Adrenal gland (tissue), 12 donors: ENCODE measurements around the gene PXYLP1. TPM values are rescaled to one million over a fixed set of nuclear protein-coding genes. Genes with fewer than 3 reads are reported as not detected.

Experiments
- DNase-seq, 7 donors: peaks; one replicate each; pipeline ENCODE4 v3.0.0-alpha.2; 2019 to 2020
- H3K27ac ChIP-seq, 5 donors: fragments of 200-600 bp; sonication (generic) in 4 of 5; 1 replicate in 3 of 5; 2 replicates in 2 of 5; pipeline versions ENCODE4 v1.5.1 to v1.8.0; 2016 to 2020; ENCODE audit warnings: mild to moderate bottlenecking in 1 of 5
- H3K27me3 ChIP-seq: fragments of 200-600 bp; 2 replicates; pipeline ENCODE4 v1.8.0; 2021
- H3K36me3 ChIP-seq, 2 donors: fragments of 200-600 bp; replicated peaks in 1 of 2; 1 replicate in 1 of 2; 2 replicates in 1 of 2; pipeline versions ENCODE4 v1.5.1 to v1.8.0; 2018 to 2022
- H3K4me1 ChIP-seq, 2 donors: fragments of 200-600 bp; replicated peaks in 1 of 2; 1 replicate in 1 of 2; 2 replicates in 1 of 2; pipeline versions ENCODE4 v1.5.1 to v1.8.0; 2018 to 2021
- H3K4me3 ChIP-seq, 4 donors: fragments of 200-600 bp; sonication (generic) in 3 of 4; one replicate each; pipeline ENCODE4 v1.5.1; 2016 to 2018
- H3K9me3 ChIP-seq, 3 donors: fragments of 200-600 bp; sonication (generic) in 1 of 3; replicated peaks in 1 of 3; 1 replicate in 2 of 3; 2 replicates in 1 of 3; pipeline versions ENCODE4 v1.5.1 to v1.8.0; 2016 to 2021
- POLR2A ChIP-seq, 2 donors: fragments of 450-650 bp; IDR thresholded peaks; one replicate each; pipeline ENCODE4 v1.6.1; 2017; ENCODE audit warnings: antibody characterized with exemption in 2 of 2, mild to moderate bottlenecking in 2 of 2, moderate library complexity in 1 of 2
- WGBS, 4 donors: extraction: QIAGEN DNeasy Blood & Tissue Kit in 2 of 4; methylation state at CpG; one replicate each; pipeline versions ENCODE4 v1.1.5 to v1.1.7; 2013 to 2017; 5-methylcytosine and 5-hydroxymethylcytosine counted together
- intact Hi-C, 2 donors: fragments of 100-400 bp; cut with DNase I; formaldehyde crosslinking; loops; one replicate each; pipeline versions ENCODE4 v1.14.1 to v1.15.0; 2022 to 2023
- polyA plus RNA-seq, 3 donors: library from polyadenylated mRNA; stranded (reverse); fragments of 200-250 nt in 2 of 3; fragments of 350-450 nt in 1 of 3; fragmentation: Illumina TruSeq in 1 of 3; extraction: RNeasy Lipid Tissue Mini Kit (QIAGEN cat#74804) in 1 of 3; gene quantifications; one replicate each; pipeline ENCODE4 v1.2.3, GENCODE V29; 2013 to 2014
- total RNA-seq, 9 donors: library from RNA; depleted of rRNA in 4 of 9; stranded (reverse); fragments of >200 nt in 4 of 9; fragments of 120-200 nt in 1 of 9; fragmentation: NEBNext Ultra II Directional in 1 of 9; extraction: Animal tissue kit (Norgen Biotek cat#: 25700) in 1 of 9; gene quantifications; one replicate each; pipeline versions ENCODE4 v1.1.0 to v1.2.4, GENCODE V29; 2013 to 2023
- TF ChIP-seq, protein P1 (sequence below), 6 experiments: fragments of 450-650 bp in 4 of 6; fragments of 200-600 bp in 2 of 6; sonication (generic) in 1 of 6; IDR thresholded peaks; 1 replicate in 5 of 6; 2 replicates in 1 of 6; pipeline versions ENCODE4 v1.5.1 to v1.8.0; 2016 to 2021; ENCODE audit warnings: antibody characterized with exemption in 6 of 6, mild to moderate bottlenecking in 2 of 6, moderate library complexity in 1 of 6
- donor health status: healthy with polysubstance abuse.
- donor health status: Bipolar disorder and iron deficiency.
- donor health status: DM: yes; HTN: yes; CAD: no.
- donor health status: DM: no; HTN: no; CAD: no.
- donor health status: DM: no; HTN: no; CAD: no.
- donor health status: DM: yes; HTN: yes; CAD: no.

Gene PXYLP1
- total and polyA plus RNA-seq, 12 donors: 5.5 to 22.7 (median 8.1) TPM

DNA sequence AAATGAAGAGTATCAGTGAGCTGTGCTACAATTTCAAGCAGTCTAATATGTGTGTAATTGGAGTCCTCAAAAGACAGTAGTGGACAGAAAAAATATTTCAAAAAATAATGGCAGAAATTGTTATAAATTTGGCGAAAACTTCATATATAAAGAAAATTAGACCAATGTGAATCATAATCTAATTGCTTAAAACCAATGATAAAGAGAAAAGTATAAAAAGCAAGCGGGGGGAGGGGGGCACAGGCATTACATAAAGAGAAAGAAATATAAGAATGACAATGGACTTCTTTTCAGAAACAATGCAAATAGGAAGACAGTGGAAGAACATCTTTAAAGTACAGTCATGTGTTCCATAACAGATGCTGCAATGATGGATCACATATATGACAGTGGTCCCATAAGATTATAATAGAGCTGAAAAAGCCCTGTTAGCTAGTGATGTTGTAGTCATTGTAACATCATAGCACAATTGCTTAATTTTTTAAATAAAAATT, 7.9 kb upstream of the PXYLP1 start:
- Histone ChIP-seq H3K9me3 (peaks cover 0 to 5% (median 0%) of the 10 kb centered on the region in 3 donors), H3K4me1 (no peaks in the 10 kb centered on the region), H3K27ac (no peak overlapping the region), H3K4me3 (no peak overlapping the region), H3K36me3 (no peaks in the 10 kb centered on the region), H3K27me3 (no peaks in the 10 kb centered on the region)
- intact Hi-C loops: no loop called here
- DNase-seq: no peak
- 88 to 96% (median 91%) methylated on average over 2 of the region's 2 CpGs for whole genome bisulfite sequencing, 4 donors
- TF ChIP-seq, protein P1, sequence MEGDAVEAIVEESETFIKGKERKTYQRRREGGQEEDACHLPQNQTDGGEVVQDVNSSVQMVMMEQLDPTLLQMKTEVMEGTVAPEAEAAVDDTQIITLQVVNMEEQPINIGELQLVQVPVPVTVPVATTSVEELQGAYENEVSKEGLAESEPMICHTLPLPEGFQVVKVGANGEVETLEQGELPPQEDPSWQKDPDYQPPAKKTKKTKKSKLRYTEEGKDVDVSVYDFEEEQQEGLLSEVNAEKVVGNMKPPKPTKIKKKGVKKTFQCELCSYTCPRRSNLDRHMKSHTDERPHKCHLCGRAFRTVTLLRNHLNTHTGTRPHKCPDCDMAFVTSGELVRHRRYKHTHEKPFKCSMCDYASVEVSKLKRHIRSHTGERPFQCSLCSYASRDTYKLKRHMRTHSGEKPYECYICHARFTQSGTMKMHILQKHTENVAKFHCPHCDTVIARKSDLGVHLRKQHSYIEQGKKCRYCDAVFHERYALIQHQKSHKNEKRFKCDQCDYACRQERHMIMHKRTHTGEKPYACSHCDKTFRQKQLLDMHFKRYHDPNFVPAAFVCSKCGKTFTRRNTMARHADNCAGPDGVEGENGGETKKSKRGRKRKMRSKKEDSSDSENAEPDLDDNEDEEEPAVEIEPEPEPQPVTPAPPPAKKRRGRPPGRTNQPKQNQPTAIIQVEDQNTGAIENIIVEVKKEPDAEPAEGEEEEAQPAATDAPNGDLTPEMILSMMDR (IDR thresholded peaks at IDR 0.05): no peak
- no peak for TF ChIP-seq POLR2A (IDR thresholded peaks at IDR 0.05)

DNA sequence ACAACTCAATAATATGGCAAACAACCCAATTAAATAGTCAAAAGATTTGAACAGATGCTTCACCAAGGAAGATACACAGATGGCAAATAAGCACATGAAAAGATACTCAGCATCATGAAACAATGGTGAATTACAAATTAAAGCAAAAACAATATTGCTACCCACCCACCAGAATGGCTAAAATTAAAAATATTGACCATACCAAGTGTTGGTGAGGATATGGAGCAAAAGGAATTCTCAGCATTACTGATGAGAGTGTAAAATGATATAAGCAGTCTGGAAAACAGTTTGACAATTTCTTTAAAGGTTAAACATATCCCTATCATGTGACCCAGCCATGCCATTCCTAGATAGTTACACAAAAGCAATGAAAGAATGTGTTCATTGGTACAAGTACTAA, 5.7 kb upstream of the PXYLP1 start:
- intact Hi-C loops: no loop called here
- no peaks in the 10 kb centered on the region for H3K27me3 ChIP-seq
- no peak for TF ChIP-seq POLR2A (IDR thresholded peaks at IDR 0.05)
- TF ChIP-seq, protein P1 (IDR thresholded peaks at IDR 0.05): no peak
- H3K27ac ChIP-seq: no peak overlapping the region
- no peak for DNase-seq
- no peak overlapping the region for H3K4me3 ChIP-seq
- H3K4me1 ChIP-seq: peaks cover 0 to 7% of the 10 kb centered on the region in 2 donors
- peaks cover 0 to 5% (median 0%) of the 10 kb centered on the region in 3 donors for H3K9me3 ChIP-seq
- H3K36me3 ChIP-seq: no peaks in the 10 kb centered on the region

DNA sequence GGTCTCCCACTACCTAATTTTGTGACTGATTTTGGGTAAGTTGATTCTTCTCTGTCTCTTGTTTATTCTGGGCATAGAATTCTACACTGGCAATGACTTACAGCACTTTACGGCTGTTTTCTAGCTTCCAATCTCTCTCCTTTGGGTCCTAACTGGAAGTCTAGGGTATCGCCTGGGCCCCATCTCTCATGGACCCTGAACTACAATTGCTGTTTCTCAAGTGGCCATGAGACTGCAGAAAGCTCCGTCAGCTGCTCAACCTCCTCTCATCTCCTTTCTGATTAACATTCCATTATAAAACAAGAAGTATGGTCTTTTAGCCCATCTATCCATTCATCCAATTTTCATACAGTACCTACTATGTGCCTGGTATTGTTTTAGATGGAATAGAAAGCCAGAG, 4.4 kb upstream of the PXYLP1 start:
- Histone ChIP-seq H3K27me3 (no peaks in the 10 kb centered on the region), H3K4me1 (peaks cover 0 to 8% of the 10 kb centered on the region in 2 donors), H3K27ac (peak overlapping the region in 1 of 5 donors; percentile 1), H3K4me3 (no peak overlapping the region), H3K36me3 (no peaks in the 10 kb centered on the region), H3K9me3 (peaks cover 0 to 5% (median 0%) of the 10 kb centered on the region in 3 donors)
- WGBS, 4 donors: 82 to 87% (median 83%) methylated on average over 3 of the region's 3 CpGs
- DNase-seq: no peak
- no peak for TF ChIP-seq POLR2A (IDR thresholded peaks at IDR 0.05)
- TF ChIP-seq, protein P1 (IDR thresholded peaks at IDR 0.05): no peak
- intact Hi-C loops: no loop called here

DNA sequence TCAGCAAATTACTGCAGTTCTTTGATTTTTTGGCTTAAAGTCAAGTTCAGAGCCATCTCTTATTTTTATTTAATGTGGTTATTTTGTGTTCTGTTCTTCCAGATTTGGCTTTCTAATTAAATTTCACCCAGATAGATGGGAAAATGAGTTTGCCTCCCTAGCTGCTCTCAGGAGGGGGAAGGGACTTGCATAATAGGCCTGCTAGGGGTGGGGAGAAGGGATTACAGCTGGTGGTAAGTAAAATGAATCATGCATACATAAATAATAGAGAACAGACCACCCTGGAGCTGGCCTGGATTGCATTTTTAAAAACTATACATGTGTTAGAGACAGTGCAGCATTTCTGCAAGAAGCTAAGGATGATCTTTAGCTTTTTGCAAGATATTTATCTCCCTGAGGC, 3.9 kb upstream of the PXYLP1 start:
- no peak for DNase-seq
- peaks cover 0 to 5% (median 0%) of the 10 kb centered on the region in 3 donors for H3K9me3 ChIP-seq
- H3K27ac ChIP-seq: peak overlapping the region in 1 of 5 donors; percentile 1
- H3K27me3 ChIP-seq: no peaks in the 10 kb centered on the region
- intact Hi-C loops: no loop called here
- H3K36me3 ChIP-seq: no peaks in the 10 kb centered on the region
- H3K4me3 ChIP-seq: no peak overlapping the region
- H3K4me1 ChIP-seq: peaks cover 0 to 13% of the 10 kb centered on the region in 2 donors
- TF ChIP-seq POLR2A (IDR thresholded peaks at IDR 0.05): no peak
- TF ChIP-seq, protein P1 (IDR thresholded peaks at IDR 0.05): no peak
